Sigmoid colon (tissue), 4 donors: ENCODE results near the gene ZFHX3.

ENCODE experiments used
- CTCF ChIP-seq, 4 experiments: fragments of 450-650 bp in 3 of 4; fragments of 200-600 bp in 1 of 4; IDR thresholded peaks; one replicate each; pipeline ENCODE4 v1.5.1; 2016 to 2019; ENCODE audit warnings: antibody characterized with exemption in 4 of 4, mild to moderate bottlenecking in 3 of 4, moderate library complexity in 2 of 4
- POLR2A ChIP-seq, 2 donors: fragments of 450-650 bp; IDR thresholded peaks; one replicate each; pipeline ENCODE4 v1.6.1; 2016; ENCODE audit warnings: antibody characterized with exemption in 2 of 2, mild to moderate bottlenecking in 2 of 2, moderate library complexity in 2 of 2
- POLR2AphosphoS5 ChIP-seq, 4 donors: sonication (generic); formaldehyde crosslinking; IDR thresholded peaks; one replicate each; pipeline ENCODE4 v1.6.1; 2017; ENCODE audit warnings: antibody characterized with exemption in 4 of 4

- TF ChIP-seq CTCF (IDR thresholded peaks at IDR 0.05) (no peak), POLR2A (IDR thresholded peaks at IDR 0.05) (no peak), POLR2AphosphoS5 (IDR thresholded peaks at IDR 0.05) (peak in 1 of 4 donors; percentile 12)
Measured at GRCh38 chr16:73054125-73054484, 6.2 kb upstream of the ZFHX3 start.
